ENCODE data around the gene FBXL12. TPM values are rescaled to one million over a fixed set of nuclear protein-coding genes. Genes with fewer than 3 reads are reported as not detected.
"Not testable (repeated sequence)": the region's sequence is repeated elsewhere in the genome, so short reads cannot be mapped to it uniquely, and the experiment has no call there.

FBXL12 gene
- polyA plus RNA-seq, 2 of the 4 experiments (the other 2 are of a cell fraction) = 10.3 to 10.5 TPM

GRCh38 chr19:9847087-9847671 lies 28.3 kb upstream of the FBXL12 start (continued):
- TF ChIP-seq FOSL2 (IDR thresholded peaks at IDR 0.05) (no peak), FOSL2 (CRISPR knock-in tag; IDR thresholded peaks at IDR 0.05) (peak; percentile 67), SMC3 (IDR thresholded peaks at IDR 0.05) (peak; percentile 35; the same call in 2 of the 3 replicates), MAX (IDR thresholded peaks at IDR 0.05) (peak; percentile 25; the same call in 1 of the 2 replicates), HOXB5 (CRISPR knock-in tag; IDR thresholded peaks at IDR 0.05) (no peak), HDAC2 (IDR thresholded peaks at IDR 0.05) (no peak), CBX2 (IDR thresholded peaks at IDR 0.05; ENCODE audit: borderline replicate concordance, low read depth) (no peak), ZFP36 (IDR thresholded peaks at IDR 0.05; ENCODE audit: borderline replicate concordance, partially characterized antibody) (no peak), E2F6 (IDR thresholded peaks at IDR 0.05; ENCODE audit: borderline replicate concordance, low read depth) (no peak), BCL3 (IDR thresholded peaks at IDR 0.05) (no peak)

GRCh38 chr19:9843626-9844273 lies 24.9 kb upstream of the FBXL12 start:
- ATAC-seq; H3K9me3 ChIP-seq; DNase-seq (ENCODE audit: low read depth in 1 of 2, low spot score in 1 of 2); FAIRE-seq; CTCF ChIA-PET; H3K4me3 ChIP-seq; H3K27ac ChIP-seq; H3K4me2 ChIP-seq; H3K4me1 ChIP-seq; POLR2A ChIA-PET: not testable (repeated sequence)
- WGBS (ENCODE audit: missing lambda C conversion rate) = 100% methylated on average over 11 of the region's 12 CpGs

GRCh38 chr19:9842834-9843625 lies 24.2 kb upstream of the FBXL12 start:
- ChIA-PET CTCF (interaction anchor here (1.7 kb wide), 1 partner anchor 71 kb away, joined by 3 read pairs; no protein-coding TSS in a partner anchor), POLR2A (no interaction called here)
- no peak overlapping the region for H3K27ac ChIP-seq
- no peak overlapping the region for H3K4me3 ChIP-seq
- WGBS (ENCODE audit: missing lambda C conversion rate) = 89% methylated on average over 3 of the region's 9 CpGs
- H3K9me3 ChIP-seq = no peaks in the 10 kb centered on the region
- H3K4me2 ChIP-seq = no peak overlapping the region
- DNase-seq (ENCODE audit: low read depth in 1 of 2, low spot score in 1 of 2) = no peak
- no peak for TF ChIP-seq CHD2 (IDR thresholded peaks at IDR 0.05; ENCODE audit: low read length, partially characterized antibody)
- no peak for TF ChIP-seq HES2 (IDR thresholded peaks at IDR 0.05)
- no peak for TF ChIP-seq REST (IDR thresholded peaks at IDR 0.05)
- no peak for ATAC-seq
- FAIRE-seq = no peak
- no peaks in the 10 kb centered on the region for H3K4me1 ChIP-seq
